IMR-90 (cell line): ENCODE results near the gene JPH3. TPM values are rescaled to one million over a fixed set of nuclear protein-coding genes. Genes with fewer than 3 reads are reported as not detected.

ENCODE experiments used
- ATAC-seq: fragments of 200-7000 bp; cut with Tn5 transposase; 2 replicates; pipeline ENCODE4 v1.9.1; 2020; ENCODE audit warnings: low read depth, mild to moderate bottlenecking, moderate library complexity
- BruUV-seq: library from RNA; stranded (reverse); fragments of 400-500 nt; replicated peaks from 2 replicates; lab custom pipeline; 2021; lab: Mats Ljungman, UMichigan
- CTCF ChIA-PET: fragments of 300-600 bp; formaldehyde crosslinking; extraction: SDS; loops from one replicate; lab custom pipeline; 2021; ENCODE audit warnings: antibody characterized with exemption; lab: Yijun Ruan, JAX
- POLR2A ChIA-PET: fragments of 300-600 bp; sonication (Branson Sonifier 250); formaldehyde crosslinking; loops from one replicate; lab custom pipeline; 2022; ENCODE audit warnings: antibody characterized with exemption; ENCODE audit not compliant: unreplicated experiment; lab: Charles Lee
- DNase-seq: peaks from one replicate; pipeline ENCODE4 v3.0.0; 2013
- H2AFZ ChIP-seq: replicated peaks from 2 replicates; pipeline ENCODE3; 2013; ENCODE audit warnings: low read length, mild to moderate bottlenecking; ENCODE audit not compliant: poor library complexity
- H2AK5ac ChIP-seq: 2 replicates; pipeline ENCODE4 v1.6.1; 2013; ENCODE audit warnings: low read depth, low read length, inconsistent platforms
- H2AK9ac ChIP-seq: replicated peaks from 2 replicates; pipeline ENCODE3; 2013; ENCODE audit warnings: mild to moderate bottlenecking, low read depth, low read length, moderate library complexity; ENCODE audit not compliant: poor library complexity
- H2BK120ac ChIP-seq: 2 replicates; pipeline ENCODE4 v1.6.1; 2013; ENCODE audit warnings: low read depth, low read length, inconsistent platforms
- H2BK15ac ChIP-seq: 3 replicates; pipeline ENCODE4 v1.6.1; 2013; ENCODE audit warnings: low read depth, low read length, inconsistent platforms
- H2BK20ac ChIP-seq: 2 replicates; pipeline ENCODE4 v1.6.1; 2013; ENCODE audit warnings: low read depth, mild to moderate bottlenecking, inconsistent platforms, low read length, moderate library complexity
- H2BK5ac ChIP-seq: 2 replicates; pipeline ENCODE4 v1.6.1; 2013; ENCODE audit warnings: mild to moderate bottlenecking, low read depth, low read length, inconsistent platforms; ENCODE audit not compliant: poor library complexity, severe bottlenecking
- H3K14ac ChIP-seq: replicated peaks from 2 replicates; pipeline ENCODE4 v1.6.1; 2013; ENCODE audit warnings: low read depth, low read length, inconsistent platforms
- H3K18ac ChIP-seq: 2 replicates; pipeline ENCODE4 v1.6.1; 2013; ENCODE audit warnings: low read depth, low read length, control low read depth
- H3K23ac ChIP-seq: 2 replicates; pipeline ENCODE4 v1.6.1; 2013; ENCODE audit warnings: low read depth, low read length, inconsistent platforms
- H3K27ac ChIP-seq: 2 replicates; pipeline ENCODE4 v1.5.1; 2013; ENCODE audit warnings: mild to moderate bottlenecking, control low read depth, low read length; ENCODE audit not compliant: insufficient read depth
- H3K27me3 ChIP-seq: 2 replicates; pipeline ENCODE4 v1.6.1; 2013; ENCODE audit warnings: low read length; ENCODE audit not compliant: control insufficient read depth, insufficient read depth
- H3K36me3 ChIP-seq: 2 replicates; pipeline ENCODE4 v1.6.1; 2013; ENCODE audit warnings: low read length, mixed read lengths; ENCODE audit not compliant: control insufficient read depth, insufficient read depth
- H3K4ac ChIP-seq: 2 replicates; pipeline ENCODE4 v1.6.1; 2013; ENCODE audit warnings: low read depth, low read length, inconsistent platforms
- H3K4me1 ChIP-seq: 2 replicates; pipeline ENCODE4 v1.6.1; 2013; ENCODE audit warnings: low read length, mixed read lengths; ENCODE audit not compliant: control insufficient read depth, insufficient read depth
- H3K4me2 ChIP-seq: 2 replicates; pipeline ENCODE4 v1.6.1; 2013; ENCODE audit warnings: low read depth, mild to moderate bottlenecking, control low read depth, low read length, moderate library complexity
- H3K4me3 ChIP-seq: 2 replicates; pipeline ENCODE4 v1.5.1; 2013; ENCODE audit warnings: low read depth, mild to moderate bottlenecking, control low read depth, low read length, moderate library complexity; ENCODE audit not compliant: insufficient read depth
- H3K56ac ChIP-seq: 2 replicates; pipeline ENCODE4 v1.6.1; 2013; ENCODE audit warnings: low read length, inconsistent platforms; ENCODE audit not compliant: insufficient read depth; ENCODE audit errors: extremely low read depth
- H3K79me1 ChIP-seq, 2 experiments: 2 replicates each; pipeline ENCODE4 v1.6.1; 2013; ENCODE audit warnings: low read length in 2 of 2, inconsistent platforms in 1 of 2, low read depth in 1 of 2
- H3K9ac ChIP-seq: 2 replicates; pipeline ENCODE4 v1.6.1; 2013; ENCODE audit warnings: low read depth, low read length, control low read depth
- H3K9me1 ChIP-seq: 2 replicates; pipeline ENCODE4 v1.6.1; 2013; ENCODE audit warnings: low read length, inconsistent platforms; ENCODE audit not compliant: insufficient read depth
- H3K9me3 ChIP-seq: 2 replicates; pipeline ENCODE4 v1.6.1; 2013; ENCODE audit warnings: low read length; ENCODE audit not compliant: control insufficient read depth, insufficient read depth
- H4K20me1 ChIP-seq: 2 replicates; pipeline ENCODE4 v1.6.1; 2013; ENCODE audit warnings: low read length, inconsistent platforms; ENCODE audit not compliant: insufficient read depth
- H4K5ac ChIP-seq: 2 replicates; pipeline ENCODE4 v1.6.1; 2013; ENCODE audit warnings: mild to moderate bottlenecking, low read depth, low read length, control low read depth
- H4K8ac ChIP-seq, 2 experiments: 2 replicates each; pipeline ENCODE4 v1.6.1; 2013; ENCODE audit warnings: low read depth in 2 of 2, low read length in 2 of 2, control low read depth in 1 of 2, inconsistent platforms in 1 of 2
- H4K91ac ChIP-seq: 2 replicates; pipeline ENCODE4 v1.6.1; 2013; ENCODE audit warnings: low read depth, low read length, inconsistent platforms; ENCODE audit not compliant: insufficient read depth
- CEBPB ChIP-seq: IDR thresholded peaks from 2 replicates; pipeline ENCODE4 v1.6.1; 2012; ENCODE audit warnings: low read depth, low read length, improper control_type of control experiment
- CHD1 ChIP-seq: IDR thresholded peaks from 2 replicates; pipeline ENCODE4 v1.6.1; 2012; ENCODE audit warnings: low read depth, low read length, improper control_type of control experiment
- CTCF ChIP-seq: conservative IDR thresholded peaks from 2 replicates; pipeline ENCODE4 v1.5.1; 2012; ENCODE audit warnings: mild to moderate bottlenecking, low read depth, low read length, improper control_type of control experiment
- ELK1 ChIP-seq: fragments of 150-350 bp; IDR thresholded peaks from 2 replicates; pipeline ENCODE4 v1.6.1; 2016; ENCODE audit warnings: low read depth, mild to moderate bottlenecking, low read length, moderate library complexity, borderline replicate concordance
- FOS ChIP-seq: fragments of 150-350 bp; IDR thresholded peaks from 2 replicates; pipeline ENCODE4 v1.6.1; 2016; ENCODE audit warnings: low read depth, low read length
- MAFK ChIP-seq: IDR thresholded peaks from 2 replicates; pipeline ENCODE4 v1.6.1; 2012; ENCODE audit warnings: low read depth, low read length, improper control_type of control experiment
- MAZ ChIP-seq: IDR thresholded peaks from 2 replicates; pipeline ENCODE4 v1.6.1; 2012; ENCODE audit warnings: low read depth, mild to moderate bottlenecking, low read length, improper control_type of control experiment, moderate library complexity, borderline replicate concordance
- MXI1 ChIP-seq: IDR thresholded peaks from 2 replicates; pipeline ENCODE4 v1.6.1; 2012; ENCODE audit warnings: low read depth, mild to moderate bottlenecking, low read length, moderate library complexity, borderline replicate concordance
- POLR2A ChIP-seq: IDR thresholded peaks from 2 replicates; pipeline ENCODE4 v1.6.1; 2012; ENCODE audit warnings: mild to moderate bottlenecking, low read depth, low read length
- RAD21 ChIP-seq: IDR thresholded peaks from 2 replicates; pipeline ENCODE4 v1.6.1; 2012; ENCODE audit warnings: low read length, improper control_type of control experiment
- WGBS, 2 experiments: methylation state at CpG; one replicate each; pipeline versions ENCODE4 v1.1.5 to v1.1.7; 2013; ENCODE audit warnings: missing lambda C conversion rate in 2 of 2; ENCODE audit not compliant: insufficient read length in 1 of 2; ENCODE audit errors: extremely low coverage in 2 of 2; 5-methylcytosine and 5-hydroxymethylcytosine counted together
- dilution Hi-C: fragments of 300-500 bp; cut with HindIII; formaldehyde crosslinking; loops from one replicate; pipeline ENCODE4 v1.14.3; 2018; ENCODE audit warnings: low sequenced_read_pairs; ENCODE audit not compliant: unreplicated experiment
- in situ Hi-C: fragments of 300-500 bp; cut with MboI; formaldehyde crosslinking; loops from 3 replicates; pipeline ENCODE4 v1.14.3; 2019; ENCODE audit warnings: low sequenced_read_pairs, inconsistent platforms, mixed read lengths
- intact Hi-C: fragments of 100-400 bp; cut with micrococcal nuclease; formaldehyde crosslinking; loops from 2 replicates; pipeline ENCODE4 v1.10.0; 2022
- polyA plus RNA-seq, 3 experiments: library from polyadenylated mRNA; depleted of rRNA; stranded (reverse); fragments of >200 nt; gene quantifications; 2 replicates each; pipeline ENCODE4 v1.2.3, GENCODE V29; 2012; ENCODE audit warnings: low replicate concordance in 1 of 3
- total RNA-seq: library from RNA; depleted of rRNA; stranded (reverse); fragments of >200 nt; gene quantifications from 2 replicates; pipeline ENCODE4 v1.2.3, GENCODE V29; 2012

The JPH3 gene
- total and polyA plus RNA-seq, 2 of the 4 experiments (the other 2 are of a cell fraction): 0.03 TPM; not detected in 1

GRCh38 chr16:87692756-87693155 is 90.4 kb downstream of the JPH3 start:
- Histone ChIP-seq H2AFZ (no peak overlapping the region), H3K9ac (no peak overlapping the region), H2BK20ac (no peak overlapping the region), H3K4me1 (no peaks in the 10 kb centered on the region), H4K5ac (no peak overlapping the region), H3K4ac (no peak overlapping the region), H3K23ac (no peak overlapping the region), H4K20me1 (0 out of 2 replicates have a peak, but pooled peaks cover 3% of the 10 kb centered on the region), H3K27ac (no peak overlapping the region), H4K91ac (no peak overlapping the region), H2BK15ac (no peak overlapping the region), H3K9me1 (no peaks in the 10 kb centered on the region), H4K8ac (no peak overlapping the region), H3K56ac (no peak overlapping the region), H3K27me3 (no peaks in the 10 kb centered on the region; the same call in 1 of the 2 replicates), H3K9me3 (no peaks in the 10 kb centered on the region), H3K4me2 (no peak overlapping the region), H3K4me3 (no peak overlapping the region), H2BK5ac (no peak overlapping the region), H2AK5ac (no peak overlapping the region), H3K36me3 (peaks cover 2% of the 10 kb centered on the region; the same call in 1 of the 2 replicates), H3K14ac (no peak overlapping the region), H3K79me1 (no peaks in the 10 kb centered on the region), H2BK120ac (no peak overlapping the region), H2AK9ac (peak overlapping the region; percentile 82), H3K18ac (no peak overlapping the region)
- 83% methylated on average over 1 of the region's 12 CpGs; no CpG with 5 or more reads in 1 of the 2 experiments for WGBS, 2 experiments
- no peak for TF ChIP-seq FOS
- TF ChIP-seq CEBPB: no peak
- TF ChIP-seq POLR2A: no peak
- no peak for TF ChIP-seq CTCF
- no peak for TF ChIP-seq RAD21
- no peak for TF ChIP-seq MXI1
- TF ChIP-seq ELK1: no peak
- no peak for TF ChIP-seq CHD1
- no peak for TF ChIP-seq MAZ
- no peak for TF ChIP-seq MAFK
- intact Hi-C loops (no loop called here), in situ Hi-C loops (no loop called here), dilution Hi-C loops (no loop called here)
- ATAC-seq: no peak
- ChIA-PET POLR2A (no interaction called here), CTCF (no interaction called here)
- DNase-seq: no peak
- BruUV-seq: no TSS peak
